A673 (cell line): ENCODE data around the gene CCL14. TPM values are rescaled to one million over a fixed set of nuclear protein-coding genes. Genes with fewer than 3 reads are reported as not detected.

ENCODE experiments used
- BruUV-seq: library from RNA; stranded (reverse); fragments of 400-500 nt; replicated peaks from 2 replicates; lab custom pipeline; 2021; lab: Mats Ljungman, UMichigan
- CTCF ChIA-PET: fragments of 300-600 bp; sonication (Branson Sonifier 250); formaldehyde crosslinking; loops from one replicate; lab custom pipeline; 2022; ENCODE audit warnings: antibody characterized with exemption; lab: Charles Lee
- POLR2A ChIA-PET: fragments of 300-600 bp; sonication (Branson Sonifier 250); formaldehyde crosslinking; loops from one replicate; lab custom pipeline; 2022; ENCODE audit warnings: antibody characterized with exemption; ENCODE audit not compliant: low non-redundant PET; lab: Charles Lee
- DNase-seq: peaks from one replicate; pipeline ENCODE4 v3.0.0-alpha.2; 2015; ENCODE audit warnings: low spot score
- H3K27ac ChIP-seq: fragments of 200-600 bp; sonication (generic); 2 replicates; pipeline ENCODE4 v1.5.1; 2016; ENCODE audit warnings: mixed run types, low read depth, mild to moderate bottlenecking, mixed read lengths, antibody characterized with exemption, low read length; ENCODE audit not compliant: poor library complexity, severe bottlenecking
- H3K27me3 ChIP-seq: fragments of 200-600 bp; sonication (generic); replicated peaks from 2 replicates; pipeline ENCODE4 v1.6.1; 2017; ENCODE audit warnings: mixed run types, low read depth, mild to moderate bottlenecking, mixed read lengths, antibody characterized with exemption, low read length; ENCODE audit not compliant: insufficient read depth, poor library complexity
- H3K36me3 ChIP-seq: fragments of 200-600 bp; sonication (generic); 2 replicates; pipeline ENCODE4 v1.6.1; 2016; ENCODE audit warnings: mixed run types, mild to moderate bottlenecking, mixed read lengths, antibody characterized with exemption, low read length; ENCODE audit not compliant: insufficient read depth, poor library complexity, severe bottlenecking
- H3K4me1 ChIP-seq: fragments of 200-600 bp; sonication (generic); 2 replicates; pipeline ENCODE4 v1.6.1; 2017; ENCODE audit warnings: mixed run types, mild to moderate bottlenecking, mixed read lengths, antibody characterized with exemption, low read length; ENCODE audit not compliant: insufficient read depth, poor library complexity, severe bottlenecking
- H3K4me3 ChIP-seq: fragments of 200-600 bp; sonication (generic); 2 replicates; pipeline ENCODE4 v1.5.1; 2016; ENCODE audit warnings: low read depth, mixed run types, mild to moderate bottlenecking, mixed read lengths, low read length; ENCODE audit not compliant: poor library complexity, severe bottlenecking
- H3K9me3 ChIP-seq: fragments of 200-600 bp; sonication (generic); 2 replicates; pipeline ENCODE4 v1.6.1; 2016; ENCODE audit warnings: mixed run types, low read depth, mild to moderate bottlenecking, mixed read lengths, antibody characterized with exemption, low read length; ENCODE audit not compliant: poor library complexity, severe bottlenecking
- CTCF ChIP-seq: fragments of 300-800, 200-600 bp; sonication (generic); conservative IDR thresholded peaks from 2 replicates; pipeline ENCODE4 v1.5.1; 2017; ENCODE audit warnings: low read depth, mild to moderate bottlenecking, antibody characterized with exemption, low read length, moderate library complexity, mixed read lengths
- EZH2 ChIP-seq: fragments of 200-600 bp; sonication (generic); IDR thresholded peaks from 2 replicates; pipeline ENCODE4 v1.6.1; 2017; ENCODE audit warnings: borderline replicate concordance, low read depth, mild to moderate bottlenecking, mixed read lengths, antibody characterized with exemption, low read length; ENCODE audit not compliant: poor library complexity, severe bottlenecking
- intact Hi-C: fragments of 100-400 bp; cut with micrococcal nuclease; formaldehyde crosslinking; loops from one replicate; pipeline ENCODE4 v1.10.0; 2022; ENCODE audit not compliant: unreplicated experiment
- total RNA-seq: library from RNA; stranded (reverse); gene quantifications from 2 replicates; pipeline ENCODE4 v1.2.3, GENCODE V29; 2021

Gene CCL14
- total RNA-seq, 1 experiment from 2014 or later, result not detected

GRCh38 chr17:36030956-36031355 is 44.4 kb upstream of the CCL14 start:
- no peaks in the 10 kb centered on the region for H3K9me3 ChIP-seq
- H3K4me1 ChIP-seq, result no peaks in the 10 kb centered on the region
- TF ChIP-seq CTCF (no peak), EZH2 (no peak)
- no peaks in the 10 kb centered on the region for H3K36me3 ChIP-seq
- H3K27ac ChIP-seq, result no peak overlapping the region
- intact Hi-C loops, result no loop called here
- no peak overlapping the region for H3K4me3 ChIP-seq
- POLR2A ChIA-PET, result no interaction called here
- no TSS peak for BruUV-seq
- CTCF ChIA-PET, result no interaction called here
- H3K27me3 ChIP-seq, result no peaks in the 10 kb centered on the region
- DNase-seq, result no peak

GRCh38 chr17:36027761-36028160 is 41.2 kb upstream of the CCL14 start:
- no TSS peak for BruUV-seq

GRCh38 chr17:36024106-36024869 is 37.8 kb upstream of the CCL14 start:
- no peak for DNase-seq
- Histone ChIP-seq H3K4me1 (no peaks in the 10 kb centered on the region), H3K27me3 (no peaks in the 10 kb centered on the region), H3K9me3 (no peaks in the 10 kb centered on the region), H3K36me3 (no peaks in the 10 kb centered on the region), H3K4me3 (no peak overlapping the region), H3K27ac (no peak overlapping the region)
- ChIA-PET CTCF (no interaction called here), POLR2A (no interaction called here)
- TF ChIP-seq EZH2, result no peak
- TF ChIP-seq CTCF, result no peak
- BruUV-seq, result no TSS peak
- intact Hi-C loops, result no loop called here

More at GRCh38 chr17:36027761-36028160, 41.2 kb upstream of the CCL14 start:
- ChIA-PET CTCF (no interaction called here), POLR2A (no interaction called here)
- Histone ChIP-seq H3K36me3 (no peaks in the 10 kb centered on the region), H3K27me3 (no peaks in the 10 kb centered on the region), H3K27ac (no peak overlapping the region), H3K9me3 (no peaks in the 10 kb centered on the region), H3K4me1 (no peaks in the 10 kb centered on the region), H3K4me3 (no peak overlapping the region)
- DNase-seq, result no peak
- intact Hi-C loops, result no loop called here
- TF ChIP-seq EZH2 (no peak), CTCF (no peak)
